Activated CD4-positive, alpha-beta T cell treated with anti-CD3 and anti-CD28 coated beads, Interleukin-2, amount 10 ng/mL, durations not matched to agents 24 days and 14 days (primary cell): ENCODE results near the gene CPEB3. TPM values are rescaled to one million over a fixed set of nuclear protein-coding genes. Genes with fewer than 3 reads are reported as not detected.
A peak's percentile ranks its signal among the peaks of the same experiment; 100 is the strongest.
"Not testable (repeated sequence)": the region's sequence is repeated elsewhere in the genome, so short reads cannot be mapped to it uniquely, and the experiment has no call there.

Source experiments
- DNase-seq: peaks from one replicate; pipeline ENCODE4 v3.0.0; 2022
- H3K27ac Mint-ChIP-seq: one replicate; pipeline ENCODE4 v1.8.0; 2022; ENCODE audit warnings: mild to moderate bottlenecking, mixed read lengths
- H3K27me3 Mint-ChIP-seq: one replicate; pipeline ENCODE4 v1.8.0; 2022; ENCODE audit warnings: mixed read lengths
- H3K36me3 Mint-ChIP-seq: one replicate; pipeline ENCODE4 v1.8.0; 2022; ENCODE audit warnings: low read depth, mild to moderate bottlenecking, mixed read lengths
- H3K4me1 Mint-ChIP-seq: one replicate; pipeline ENCODE4 v1.8.0; 2021; ENCODE audit warnings: mixed read lengths
- H3K4me3 Mint-ChIP-seq: one replicate; pipeline ENCODE4 v1.8.0; 2022; ENCODE audit warnings: mild to moderate bottlenecking, moderate library complexity, mixed read lengths
- H3K9me3 Mint-ChIP-seq: one replicate; pipeline ENCODE4 v1.8.0; 2021; ENCODE audit warnings: mixed read lengths
- intact Hi-C: fragments of 100-400 bp; cut with micrococcal nuclease; formaldehyde crosslinking; loops from one replicate; pipeline ENCODE4 v1.15.1; 2023
- total RNA-seq: library from RNA; stranded (reverse); gene quantifications from 2 replicates; pipeline ENCODE4 v1.2.3, GENCODE V29; 2022

Gene CPEB3
- total RNA-seq, 1 donor from 2014 or later = 2.2 TPM

DNA sequence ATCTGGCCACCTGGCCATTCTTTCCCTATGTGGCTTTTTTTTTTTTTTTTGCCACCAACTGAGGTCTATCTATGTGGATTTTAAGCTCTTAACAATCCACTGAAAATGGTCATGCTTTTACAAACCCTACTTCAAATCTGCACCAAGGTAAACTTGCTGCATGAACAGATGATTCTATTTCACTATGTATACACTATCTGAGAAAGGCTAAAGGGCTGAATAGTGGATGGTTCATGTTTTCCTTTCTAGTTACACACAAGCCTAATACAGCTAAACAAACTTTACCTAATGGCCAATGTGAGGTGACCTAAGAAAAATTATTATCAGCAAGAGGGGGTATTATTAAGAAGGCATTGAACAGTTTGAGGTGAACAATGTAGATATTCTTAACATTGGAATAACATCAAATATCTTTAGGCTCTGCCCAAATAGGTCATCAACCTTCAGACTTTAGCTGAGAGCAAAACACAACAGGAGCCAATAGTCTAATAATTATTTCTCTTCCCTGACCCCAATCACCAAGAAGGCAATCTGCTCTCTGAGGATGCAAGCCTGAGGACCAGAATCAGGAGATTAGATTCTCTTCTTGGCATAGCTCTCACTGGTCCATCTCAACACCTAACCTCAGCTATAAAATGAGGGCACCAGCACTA lies 160.1 kb downstream of the CPEB3 start:
- H3K27ac Mint-ChIP-seq = no peak overlapping the region
- no peaks in the 10 kb centered on the region for H3K4me1 Mint-ChIP-seq
- intact Hi-C loops = no loop called here
- H3K9me3 Mint-ChIP-seq = peaks cover 13% of the 10 kb centered on the region
- no peaks in the 10 kb centered on the region for H3K36me3 Mint-ChIP-seq
- H3K27me3 Mint-ChIP-seq = no peaks in the 10 kb centered on the region
- H3K4me3 Mint-ChIP-seq = no peak overlapping the region
- no peak for DNase-seq

DNA sequence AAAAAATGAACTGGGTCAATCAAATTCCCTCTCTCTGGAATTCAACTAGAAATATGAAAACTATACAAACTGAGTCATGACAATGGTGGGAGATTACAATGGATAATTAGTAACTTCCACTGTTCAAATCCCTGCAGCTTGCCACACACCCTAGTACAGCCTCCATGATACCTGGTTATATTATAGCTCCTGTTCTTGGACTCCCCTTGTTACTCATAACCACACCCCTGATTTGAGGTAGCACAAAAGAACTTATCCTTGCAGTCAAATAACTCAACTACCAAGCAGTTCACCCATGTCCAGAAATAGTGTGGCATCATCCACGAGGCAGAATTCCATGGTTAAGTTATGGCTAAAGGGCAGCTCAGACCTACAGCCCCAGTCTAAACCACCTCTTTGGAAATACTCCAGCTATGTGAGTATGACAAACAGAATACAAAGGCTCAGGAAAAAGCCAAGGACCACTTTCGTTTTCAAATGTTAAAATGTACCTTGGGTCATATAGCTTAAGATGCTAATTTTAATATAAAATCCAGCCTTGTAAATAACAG lies 164.7 kb downstream of the CPEB3 start:
- DNase-seq = no peak
- intact Hi-C loops = no loop called here
- Mint-ChIP-seq H3K36me3 (no peaks in the 10 kb centered on the region), H3K9me3 (peaks cover 4% of the 10 kb centered on the region), H3K27me3 (no peaks in the 10 kb centered on the region), H3K4me1 (no peaks in the 10 kb centered on the region), H3K27ac (no peak overlapping the region), H3K4me3 (no peak overlapping the region)

DNA sequence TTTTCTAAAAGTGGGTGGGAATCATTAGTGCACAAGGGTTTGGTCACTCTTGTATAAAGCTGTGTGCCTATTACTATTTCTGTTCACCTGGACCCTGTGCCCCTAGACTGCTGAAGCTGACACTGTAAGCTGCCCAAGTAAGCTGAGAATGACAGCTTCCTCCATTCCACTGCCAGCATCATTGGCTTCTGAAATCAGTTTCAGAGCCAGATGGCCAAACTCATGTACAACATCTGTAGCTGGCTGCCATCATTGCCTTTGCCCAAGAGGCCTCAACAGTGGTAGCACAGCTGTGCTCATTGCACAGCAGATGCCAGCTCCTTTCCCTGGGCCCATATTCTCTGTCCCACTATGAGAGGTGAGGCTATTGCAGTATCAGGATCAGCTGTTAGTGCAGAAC lies 165.7 kb downstream of the CPEB3 start:
- no peak overlapping the region for H3K27ac Mint-ChIP-seq
- H3K27me3 Mint-ChIP-seq = no peaks in the 10 kb centered on the region
- intact Hi-C loops = no loop called here
- peak; percentile 33 for DNase-seq
- no peak overlapping the region for H3K4me3 Mint-ChIP-seq
- H3K36me3 Mint-ChIP-seq = no peaks in the 10 kb centered on the region
- H3K9me3 Mint-ChIP-seq = peaks cover 4% of the 10 kb centered on the region
- no peaks in the 10 kb centered on the region for H3K4me1 Mint-ChIP-seq

- H3K27ac Mint-ChIP-seq = no peak overlapping the region
- intact Hi-C loops = no loop called here
- no peak for DNase-seq
Measured at GRCh38 chr10:92124616-92125143, 166.2 kb downstream of the CPEB3 start.

DNA sequence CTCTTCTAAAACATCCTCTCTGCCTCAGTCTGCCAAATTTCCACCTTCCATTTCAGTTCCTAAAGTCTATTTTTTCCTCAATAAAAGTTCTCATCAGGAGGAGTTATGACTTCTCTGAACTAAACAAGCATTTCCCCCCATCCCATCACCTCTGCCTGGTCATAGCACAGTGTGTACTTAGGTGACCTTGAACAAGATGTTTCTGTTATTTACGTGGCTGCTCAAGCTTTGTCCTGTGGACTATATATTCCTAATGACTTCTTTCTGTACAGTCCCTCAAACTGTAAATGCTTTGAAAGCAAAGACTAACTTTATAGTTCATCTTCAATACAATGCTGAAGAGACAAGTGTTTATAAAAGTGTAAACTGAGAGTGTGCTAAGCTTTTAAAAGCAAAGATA lies 166.9 kb downstream of the CPEB3 start:
- Mint-ChIP-seq H3K36me3 (no peaks in the 10 kb centered on the region), H3K9me3 (peaks cover 2% of the 10 kb centered on the region), H3K4me3 (no peak overlapping the region), H3K4me1 (no peaks in the 10 kb centered on the region), H3K27ac (no peak overlapping the region), H3K27me3 (no peaks in the 10 kb centered on the region)
- no peak for DNase-seq
- intact Hi-C loops = no loop called here

More at GRCh38 chr10:92124616-92125143, 166.2 kb downstream of the CPEB3 start:
- no peak overlapping the region for H3K4me3 Mint-ChIP-seq
- H3K4me1 Mint-ChIP-seq = no peaks in the 10 kb centered on the region
- H3K36me3 Mint-ChIP-seq = no peaks in the 10 kb centered on the region
- no peaks in the 10 kb centered on the region for H3K27me3 Mint-ChIP-seq
- H3K9me3 Mint-ChIP-seq = peaks cover 4% of the 10 kb centered on the region

DNA sequence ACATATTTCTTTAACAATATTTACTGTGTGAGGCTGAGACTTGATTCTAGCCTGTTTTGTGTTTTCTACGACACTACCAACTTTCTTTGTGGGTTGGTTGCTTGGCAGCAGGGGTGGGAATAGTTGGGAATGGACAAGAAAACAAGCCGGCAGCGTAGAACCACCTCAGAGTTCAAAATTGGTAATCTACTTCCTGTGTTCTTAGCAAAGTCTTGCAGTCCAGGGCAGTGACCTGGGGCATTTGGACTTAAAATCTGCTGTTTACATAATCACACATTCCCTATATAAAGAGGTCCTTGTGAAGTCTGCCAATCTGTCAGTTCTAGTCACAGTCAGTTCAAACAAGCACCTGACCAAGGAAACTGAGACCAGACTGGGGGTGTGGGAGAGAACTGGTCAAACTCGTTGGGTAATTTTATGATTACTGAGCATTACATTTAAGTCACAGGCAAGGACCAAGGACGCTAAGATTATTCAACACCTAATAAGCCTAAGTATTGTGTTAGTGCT lies 167.9 kb downstream of the CPEB3 start:
- H3K27ac Mint-ChIP-seq = no peak overlapping the region
- no peaks in the 10 kb centered on the region for H3K9me3 Mint-ChIP-seq
- H3K27me3 Mint-ChIP-seq = no peaks in the 10 kb centered on the region
- H3K4me1 Mint-ChIP-seq = no peaks in the 10 kb centered on the region
- no peak overlapping the region for H3K4me3 Mint-ChIP-seq
- peak; percentile 24 for DNase-seq
- intact Hi-C loops = no loop called here
- H3K36me3 Mint-ChIP-seq = no peaks in the 10 kb centered on the region

GRCh38 chr10:92121686-92122492 lies 169.0 kb downstream of the CPEB3 start:
- no peak overlapping the region for H3K4me3 Mint-ChIP-seq
- DNase-seq = peak; percentile 38
- no peaks in the 10 kb centered on the region for H3K27me3 Mint-ChIP-seq
- no peaks in the 10 kb centered on the region for H3K4me1 Mint-ChIP-seq
- no peaks in the 10 kb centered on the region for H3K9me3 Mint-ChIP-seq
- intact Hi-C loops = no loop called here
- H3K27ac Mint-ChIP-seq = no peak overlapping the region
- no peaks in the 10 kb centered on the region for H3K36me3 Mint-ChIP-seq

DNA sequence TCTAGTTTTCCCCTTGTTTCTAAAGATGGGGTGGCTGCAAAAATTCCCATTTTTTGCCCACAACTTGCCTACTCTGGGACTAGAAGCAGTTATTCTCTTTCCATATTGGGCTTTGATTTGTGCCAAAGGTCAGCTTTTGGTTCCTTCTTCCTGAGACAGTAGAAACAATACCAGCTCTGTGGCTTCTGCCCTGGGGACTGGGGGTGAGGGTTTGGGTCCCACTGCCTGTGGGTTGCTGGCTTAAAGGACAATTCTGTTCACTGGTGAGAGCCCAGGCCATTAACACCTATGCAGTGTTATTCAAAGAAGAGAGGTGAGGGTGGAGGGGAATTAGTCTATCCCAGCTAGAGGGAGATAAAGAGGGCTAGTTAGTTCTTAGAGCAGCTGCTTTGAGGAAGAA lies 171.5 kb downstream of the CPEB3 start:
- H3K27ac Mint-ChIP-seq = no peak overlapping the region
- no peaks in the 10 kb centered on the region for H3K27me3 Mint-ChIP-seq
- peak; percentile 29 for DNase-seq
- no peaks in the 10 kb centered on the region for H3K9me3 Mint-ChIP-seq
- no peaks in the 10 kb centered on the region for H3K4me1 Mint-ChIP-seq
- H3K4me3 Mint-ChIP-seq = no peak overlapping the region
- no peaks in the 10 kb centered on the region for H3K36me3 Mint-ChIP-seq
- intact Hi-C loops = no loop called here

DNA sequence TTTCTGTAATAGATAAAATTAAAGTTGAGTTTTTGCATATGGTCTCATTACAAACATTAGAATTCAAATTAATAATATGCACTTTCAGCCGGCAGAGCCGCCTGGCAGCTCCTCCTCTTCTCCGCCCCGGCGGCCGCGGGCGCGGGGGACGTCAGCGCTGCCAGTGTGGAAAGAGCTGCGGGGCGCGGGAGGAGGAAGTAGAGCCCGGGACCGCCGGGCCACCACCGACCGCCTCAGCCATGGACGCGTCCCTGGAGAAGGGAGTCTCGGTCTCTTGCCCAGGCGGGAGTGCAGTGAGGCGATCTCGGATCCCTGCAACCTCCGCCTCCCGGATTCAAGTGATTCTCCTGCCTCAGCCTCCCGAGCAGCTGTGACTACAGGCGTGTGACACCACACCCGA lies 176.0 kb downstream of the CPEB3 start:
- H3K27me3 Mint-ChIP-seq, DNase-seq, H3K4me1 Mint-ChIP-seq, H3K27ac Mint-ChIP-seq, H3K9me3 Mint-ChIP-seq, H3K36me3 Mint-ChIP-seq, intact Hi-C loops, H3K4me3 Mint-ChIP-seq: not testable (repeated sequence)

- Mint-ChIP-seq H3K27ac (no peak overlapping the region), H3K4me3 (no peak overlapping the region), H3K36me3 (peaks cover 3% of the 10 kb centered on the region), H3K27me3 (no peaks in the 10 kb centered on the region), H3K9me3 (no peaks in the 10 kb centered on the region), H3K4me1 (peaks cover 2% of the 10 kb centered on the region)
- DNase-seq = no peak
- intact Hi-C loops = no loop called here
Measured at GRCh38 chr10:92113911-92114600, 176.8 kb downstream of the CPEB3 start.

GRCh38 chr10:92112462-92112861 lies 178.4 kb downstream of the CPEB3 start:
- Mint-ChIP-seq H3K27me3 (no peaks in the 10 kb centered on the region), H3K4me3 (no peak overlapping the region), H3K9me3 (no peaks in the 10 kb centered on the region), H3K36me3 (peaks cover 3% of the 10 kb centered on the region), H3K27ac (no peak overlapping the region), H3K4me1 (peaks cover 2% of the 10 kb centered on the region)
- DNase-seq = no peak
- intact Hi-C loops = no loop called here

- peaks cover 3% of the 10 kb centered on the region for H3K36me3 Mint-ChIP-seq
- H3K27ac Mint-ChIP-seq = no peak overlapping the region
- no peaks in the 10 kb centered on the region for H3K27me3 Mint-ChIP-seq
- no peak for DNase-seq
- no peaks in the 10 kb centered on the region for H3K9me3 Mint-ChIP-seq
- H3K4me3 Mint-ChIP-seq = no peak overlapping the region
- intact Hi-C loops = no loop called here
- peaks cover 2% of the 10 kb centered on the region for H3K4me1 Mint-ChIP-seq
Measured at GRCh38 chr10:92111336-92111939, 179.4 kb downstream of the CPEB3 start.

GRCh38 chr10:92110039-92110794 lies 180.7 kb downstream of the CPEB3 start:
- peaks cover 2% of the 10 kb centered on the region for H3K4me1 Mint-ChIP-seq
- H3K36me3 Mint-ChIP-seq = peaks cover 3% of the 10 kb centered on the region
- intact Hi-C loops = no loop called here
- no peaks in the 10 kb centered on the region for H3K9me3 Mint-ChIP-seq
- no peak overlapping the region for H3K4me3 Mint-ChIP-seq
- H3K27ac Mint-ChIP-seq = no peak overlapping the region
- no peak for DNase-seq
- H3K27me3 Mint-ChIP-seq = no peaks in the 10 kb centered on the region
